DND-41 (cell line): ENCODE measurements around the gene NR1H2.

ENCODE experiments used
- CTCF ChIP-seq: IDR thresholded peaks from 2 replicates; pipeline ENCODE4 v1.5.1; 2012; ENCODE audit warnings: borderline replicate concordance, low read length, moderate library complexity, mild to moderate bottlenecking; ENCODE audit not compliant: poor library complexity, severe bottlenecking; ENCODE audit errors: extremely low read depth
- EZH2 ChIP-seq: IDR thresholded peaks from 3 replicates; pipeline ENCODE4 v1.6.1; 2012; ENCODE audit warnings: borderline replicate concordance, low read depth, mild to moderate bottlenecking, moderate library complexity, low read length, inconsistent platforms; ENCODE audit not compliant: severe bottlenecking

GRCh38 chr19:50399368-50399745 is 23.1 kb downstream of the NR1H2 start:
- TF ChIP-seq CTCF, result no peak
- TF ChIP-seq EZH2, result no peak
